Hematopoietic multipotent progenitor cell treated with erythropoietin and hydrocortisone succinate and interleukin-3 and kit ligand, for 15 days (in vitro differentiated cells): ENCODE data around the gene SUPT6H.
A peak's percentile ranks its signal among the peaks of the same experiment; 100 is the strongest.

Source experiments
- DNase-seq: peaks from one replicate; pipeline ENCODE4 v3.0.0-alpha.2; 2015; ENCODE audit warnings: low spot score

Gene SUPT6H

DNA sequence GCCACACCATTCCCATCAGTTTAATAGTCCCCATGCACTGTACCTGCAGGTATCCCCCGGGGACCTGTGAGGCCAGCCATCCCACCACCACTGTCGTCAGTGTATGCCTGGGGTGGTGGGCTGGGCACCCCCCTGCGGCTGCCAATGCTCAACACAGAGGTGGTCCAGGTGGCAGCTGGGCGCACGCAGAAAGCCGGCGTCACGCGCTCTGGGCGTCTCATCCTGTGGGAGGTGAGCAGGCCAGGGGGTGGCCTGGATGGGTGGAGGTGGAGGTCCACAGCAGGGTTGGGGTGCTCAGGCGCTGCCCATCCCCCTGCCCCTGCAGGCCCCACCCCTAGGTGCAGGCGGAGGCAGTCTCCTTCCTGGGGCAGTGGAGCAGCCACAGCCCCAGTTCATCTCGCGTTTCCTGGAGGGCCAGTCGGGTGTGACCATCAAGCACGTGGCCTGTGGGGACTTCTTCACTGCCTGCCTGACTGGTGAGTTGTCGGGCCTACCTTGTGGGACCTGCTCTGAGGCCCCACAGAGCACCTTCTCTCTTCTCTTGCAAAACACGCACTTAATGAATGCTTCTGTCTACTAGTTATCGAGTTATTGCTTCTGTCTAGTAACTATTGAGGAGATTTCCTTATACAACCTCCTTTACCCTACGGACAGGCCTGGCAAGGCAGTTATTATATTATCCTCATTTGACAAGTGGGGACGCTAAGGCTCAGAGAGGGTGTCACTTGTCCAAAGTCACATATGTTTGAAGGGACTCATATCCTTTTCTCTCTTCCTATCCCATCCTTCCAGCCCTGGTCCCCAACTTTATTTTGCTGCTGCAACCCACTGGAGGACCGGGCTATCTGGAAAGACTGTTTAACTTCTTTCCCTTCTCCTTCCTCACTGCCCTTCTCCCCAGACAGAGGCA lies 76.0 kb downstream of the SUPT6H start:
- DNase-seq: no peak

DNA sequence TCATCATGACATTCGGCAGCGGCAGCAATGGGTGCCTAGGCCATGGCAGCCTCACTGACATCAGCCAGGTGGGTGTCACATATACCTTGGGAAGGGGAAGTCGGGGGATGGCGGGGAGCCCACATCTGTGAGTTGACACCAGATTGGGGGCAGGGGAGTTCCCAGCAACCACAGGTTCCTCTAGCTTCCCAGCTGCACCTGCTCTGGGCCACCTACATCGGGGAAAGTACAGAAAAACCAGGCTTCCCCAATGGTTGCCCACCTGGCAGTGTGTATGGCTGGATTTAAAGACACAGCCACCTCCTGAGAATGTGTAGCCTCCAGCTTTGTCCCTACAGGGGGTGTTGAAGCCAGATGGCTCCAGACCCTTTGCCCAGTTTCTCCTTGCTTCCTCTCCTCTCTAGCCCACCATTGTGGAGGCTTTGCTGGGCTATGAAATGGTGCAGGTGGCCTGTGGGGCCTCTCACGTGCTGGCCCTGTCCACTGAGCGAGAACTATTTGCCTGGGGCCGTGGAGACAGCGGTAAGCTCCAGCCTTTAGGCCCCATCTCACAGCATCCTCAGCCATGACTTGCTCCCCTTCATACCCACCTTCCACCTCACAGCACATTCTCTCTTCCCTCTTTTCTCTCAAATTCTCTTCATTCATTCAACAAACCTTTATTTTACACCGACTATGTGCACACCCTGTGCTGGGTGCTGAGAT lies 76.8 kb downstream of the SUPT6H start:
- DNase-seq: no peak

DNA sequence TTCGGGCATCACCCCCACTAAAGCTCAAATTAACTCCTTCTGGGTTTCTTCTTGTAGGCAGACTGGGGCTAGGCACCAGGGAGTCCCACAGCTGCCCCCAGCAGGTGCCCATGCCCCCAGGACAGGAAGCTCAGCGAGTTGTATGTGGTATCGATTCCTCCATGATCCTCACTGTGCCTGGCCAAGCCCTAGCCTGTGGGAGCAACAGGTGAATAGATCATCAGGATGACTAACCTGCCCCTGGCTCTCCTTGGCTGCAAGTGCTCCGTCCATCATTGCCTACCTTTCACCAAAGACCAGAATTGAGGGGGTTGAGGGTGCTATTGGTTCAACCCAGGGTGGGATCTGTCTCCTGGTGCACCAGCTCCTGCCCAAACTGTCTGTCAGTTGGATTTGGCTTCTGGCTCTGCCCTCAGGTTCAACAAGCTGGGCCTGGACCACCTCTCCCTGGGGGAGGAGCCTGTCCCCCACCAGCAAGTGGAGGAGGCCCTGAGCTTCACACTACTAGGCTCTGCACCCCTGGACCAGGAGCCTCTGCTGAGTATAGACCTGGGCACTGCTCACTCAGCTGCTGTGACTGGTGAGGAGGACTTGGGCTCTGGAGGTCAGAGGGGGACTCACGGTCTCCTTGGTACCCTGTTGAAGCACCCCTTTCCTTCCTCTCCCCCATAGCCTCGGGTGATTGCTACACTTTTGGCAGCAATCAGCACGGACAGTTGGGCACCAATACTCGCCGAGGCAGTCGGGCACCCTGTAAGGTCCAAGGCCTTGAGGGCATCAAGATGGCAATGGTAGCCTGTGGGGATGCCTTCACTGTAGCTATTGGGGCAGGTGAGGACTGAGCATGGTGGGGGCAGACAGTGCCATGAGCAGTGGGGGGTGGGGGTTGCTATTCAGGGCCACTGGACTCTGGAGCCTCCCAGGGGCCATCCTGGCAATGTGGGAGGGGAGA lies 78.7 kb downstream of the SUPT6H start:
- DNase-seq: no peak

DNA sequence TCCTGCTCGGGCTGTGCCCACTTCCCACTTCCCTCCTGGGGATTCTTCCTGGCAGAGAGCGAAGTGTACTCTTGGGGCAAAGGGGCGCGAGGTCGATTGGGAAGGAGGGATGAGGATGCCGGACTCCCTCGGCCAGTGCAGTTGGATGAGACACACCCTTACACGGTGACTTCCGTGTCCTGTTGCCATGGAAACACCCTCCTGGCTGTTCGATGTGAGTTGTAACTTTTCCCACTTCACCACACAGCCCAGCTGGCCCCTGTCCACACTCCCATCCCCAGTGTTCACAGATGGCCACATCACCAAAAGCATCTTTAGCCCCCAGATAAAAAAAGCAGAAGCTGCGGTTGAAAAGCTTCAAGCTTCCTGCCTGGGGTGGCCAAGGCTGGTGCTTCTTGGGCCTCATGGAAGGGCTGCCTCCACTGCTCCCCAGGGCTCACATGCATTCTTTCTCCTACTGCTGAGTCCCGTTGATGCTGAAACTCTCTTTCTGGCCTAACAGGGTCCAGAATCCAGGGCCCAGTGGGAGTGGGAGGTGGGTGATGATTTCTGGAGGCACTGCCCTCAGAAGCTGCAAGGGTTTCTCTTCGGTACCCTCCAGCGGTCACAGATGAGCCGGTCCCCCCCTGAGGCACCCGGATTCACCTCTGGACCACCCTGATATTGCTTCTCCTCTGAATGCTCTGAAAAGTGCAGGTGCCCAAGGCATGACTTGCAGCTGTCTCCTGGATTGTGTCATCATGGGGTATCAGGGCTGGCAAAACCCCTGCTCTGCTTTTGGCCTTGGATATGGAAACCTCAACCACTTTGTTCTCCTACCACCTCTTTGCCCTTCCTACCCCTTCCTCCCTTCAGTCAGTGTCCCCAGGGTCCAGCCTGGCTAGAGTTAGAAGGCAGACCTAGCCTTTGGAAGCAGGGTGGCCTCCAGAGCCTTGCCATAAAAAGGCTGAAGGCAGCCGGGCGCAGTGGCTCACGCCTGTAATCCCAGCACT lies 79.6 kb downstream of the SUPT6H start:
- no peak for DNase-seq

DNA sequence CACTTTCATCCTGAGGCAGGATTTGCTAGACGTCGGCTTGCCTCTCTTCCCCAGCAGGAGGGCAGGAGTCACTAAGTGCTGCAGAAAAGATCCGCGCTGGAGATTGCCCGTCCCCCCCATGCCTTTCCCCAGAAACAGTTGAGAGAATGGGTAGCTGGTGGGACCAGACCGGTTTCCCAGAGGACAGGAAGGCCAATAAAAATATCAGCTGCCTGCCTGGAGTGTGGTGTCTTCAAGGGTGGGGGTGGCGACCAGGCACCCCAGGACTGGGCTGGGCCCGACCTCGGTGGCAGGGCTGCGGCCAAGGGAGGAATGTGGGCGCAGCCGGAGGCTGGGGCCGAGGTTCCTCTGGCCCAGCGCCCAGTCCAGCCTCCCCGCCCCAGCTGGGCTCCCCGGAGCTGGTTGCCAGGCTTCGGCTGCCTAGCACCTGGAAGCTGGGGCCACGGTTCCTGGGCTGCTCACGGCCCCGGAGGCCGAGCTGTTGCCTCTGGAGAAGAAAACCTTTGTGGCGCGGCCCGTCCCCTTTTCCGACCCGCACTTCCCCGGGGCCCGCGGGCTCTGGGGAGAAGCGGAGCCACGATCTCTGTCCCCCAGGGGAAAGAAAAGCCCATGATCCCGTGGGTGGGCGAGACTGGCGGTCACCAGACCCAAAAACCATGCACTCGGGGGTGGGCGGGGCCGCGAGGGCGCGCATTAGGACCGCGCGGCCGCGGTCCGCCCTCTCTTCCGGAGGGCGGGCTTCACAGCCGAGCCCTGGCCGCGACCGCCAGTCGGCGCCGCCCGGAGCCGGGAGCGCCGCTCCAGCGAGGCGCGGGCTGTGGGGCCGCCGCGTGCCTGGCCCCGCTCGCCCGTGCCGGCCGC lies 81.5 kb downstream of the SUPT6H start, which contains the start of gene TRAF4:
TRAF4 (plus strand) TSS at position 769 of the 861 bp plus-strand sequence. CDS start 102 bp downstream, outside the sequence.
- peak; percentile 81 for DNase-seq

DNA sequence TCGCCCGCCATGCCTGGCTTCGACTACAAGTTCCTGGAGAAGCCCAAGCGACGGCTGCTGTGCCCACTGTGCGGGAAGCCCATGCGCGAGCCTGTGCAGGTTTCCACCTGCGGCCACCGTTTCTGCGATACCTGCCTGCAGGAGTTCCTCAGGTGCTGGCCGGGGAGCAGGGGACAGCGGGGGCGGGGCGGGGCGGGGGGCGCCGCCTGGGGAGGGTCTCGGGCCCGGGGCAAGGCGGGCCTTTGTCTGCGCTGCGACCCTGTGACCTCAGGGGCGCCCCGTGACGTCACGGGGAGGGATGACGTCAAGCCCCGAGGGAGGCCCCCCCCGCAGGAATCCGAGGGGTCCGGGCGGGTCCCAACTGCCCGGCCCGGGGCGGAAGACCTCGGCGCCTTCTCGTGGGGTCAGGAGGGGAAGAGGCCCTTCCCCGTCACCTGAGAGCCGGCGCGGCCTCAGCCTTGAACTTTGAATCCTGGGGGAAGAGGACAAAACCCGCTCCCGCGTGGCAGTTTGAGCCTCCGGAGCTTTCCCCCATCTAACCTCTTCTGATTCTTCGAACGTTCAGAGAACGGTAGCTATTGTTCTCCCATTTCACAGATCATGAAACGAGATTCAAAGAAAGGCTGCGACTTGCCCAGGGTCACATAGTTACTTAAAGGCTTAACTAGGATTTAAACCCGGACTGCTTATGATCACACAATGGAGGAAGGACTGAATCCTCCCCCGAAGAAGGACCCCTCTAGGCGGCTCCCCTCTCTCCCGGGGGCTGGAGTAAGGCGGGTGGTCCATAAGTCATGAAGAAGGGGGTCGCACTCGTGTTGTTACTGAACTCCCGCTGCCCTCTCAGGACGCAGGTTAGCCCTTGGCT lies 82.3 kb downstream of the SUPT6H start:
- DNase-seq: peak; percentile 24

DNA sequence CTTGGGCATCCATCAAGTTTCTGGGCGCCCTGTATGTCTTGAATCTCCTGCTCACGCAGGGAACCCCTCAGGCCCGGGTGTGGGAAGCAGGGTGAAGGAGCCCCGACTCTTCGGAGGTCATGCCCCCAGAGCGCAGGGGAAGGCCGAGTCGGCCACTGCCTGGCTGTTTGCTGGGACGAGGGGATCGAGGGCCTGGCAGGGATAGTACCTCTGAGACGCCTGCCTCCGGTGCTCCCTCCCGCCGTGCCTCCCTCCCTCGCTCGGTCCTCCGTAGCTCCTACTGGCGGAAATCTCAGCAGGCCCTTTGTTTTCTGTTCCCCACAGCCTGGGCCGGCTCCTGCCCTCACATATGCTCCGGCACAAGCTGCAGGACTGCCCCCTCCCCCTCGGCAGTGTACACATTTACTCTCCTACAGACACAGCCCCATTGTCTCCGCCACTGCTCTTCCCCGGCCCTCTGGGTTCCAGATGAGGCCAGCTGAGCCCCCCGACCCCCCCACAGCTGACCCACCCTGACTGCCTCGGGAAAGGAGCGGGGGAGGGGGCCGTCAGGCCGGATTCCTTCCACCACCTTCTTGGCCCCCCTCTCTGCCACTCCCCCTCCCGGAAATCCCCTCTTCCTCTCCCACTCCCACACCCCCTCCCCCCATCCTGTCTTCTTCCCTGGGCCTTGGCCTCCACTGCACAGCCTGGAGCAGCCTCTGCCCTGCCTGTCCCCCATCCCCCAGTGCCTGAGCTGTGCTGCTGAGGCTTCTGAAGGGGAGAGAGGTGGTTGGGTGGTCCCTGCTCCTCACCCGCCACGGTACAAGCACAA lies 83.2 kb downstream of the SUPT6H start:
- no peak for DNase-seq

DNA sequence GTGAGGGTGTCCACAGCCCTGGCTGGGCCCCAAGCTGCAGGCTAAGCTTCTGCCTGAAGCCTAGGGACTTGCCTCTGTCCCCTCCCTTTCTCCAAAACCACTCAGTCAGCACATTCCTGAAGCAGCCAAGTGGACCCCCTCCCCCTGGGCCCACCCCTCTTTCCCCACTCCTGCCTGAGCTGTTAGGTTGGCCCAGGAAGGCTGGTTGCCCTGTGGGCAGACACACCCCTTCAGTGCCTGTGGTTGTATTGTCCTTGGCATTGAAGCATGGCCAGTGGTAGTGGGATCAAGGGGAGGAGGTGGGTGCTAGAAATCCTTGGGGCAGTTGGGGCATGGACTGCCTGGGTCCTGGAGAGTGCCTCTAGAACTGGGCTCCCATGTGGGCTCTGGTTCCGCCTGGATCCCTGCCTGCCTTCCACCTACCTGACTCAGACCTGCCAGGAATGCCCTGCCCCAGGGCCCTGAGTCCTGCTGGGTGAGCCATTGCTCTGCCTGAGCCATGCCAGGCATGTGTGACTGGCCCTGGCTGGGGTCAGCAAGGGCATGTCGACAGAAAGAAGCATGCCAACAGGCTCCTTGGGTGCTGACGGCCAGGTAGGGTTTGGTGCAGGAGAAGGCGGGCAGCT lies 83.9 kb downstream of the SUPT6H start:
- no peak for DNase-seq

DNA sequence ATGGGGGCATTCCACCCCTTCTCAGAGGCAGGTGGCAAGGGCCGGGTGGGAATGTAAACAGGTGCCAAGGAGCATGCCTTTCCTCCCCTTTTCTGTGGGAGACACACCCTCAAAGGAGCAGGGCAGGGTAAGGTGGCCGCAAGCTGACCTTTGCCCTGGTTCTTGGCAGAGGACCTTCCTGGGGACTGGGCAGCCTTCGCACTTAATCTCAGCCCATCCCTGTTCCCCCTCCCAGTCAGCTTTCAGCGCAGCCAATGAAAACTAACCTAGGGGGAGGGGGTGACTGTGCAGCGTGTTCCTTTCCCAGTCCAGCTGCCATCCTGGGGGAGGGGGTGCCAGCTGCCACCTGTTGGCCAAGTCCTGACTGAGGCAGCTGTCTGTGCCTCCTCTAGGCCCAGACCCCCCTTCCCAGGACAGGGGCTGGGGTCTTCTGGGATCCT lies 84.6 kb downstream of the SUPT6H start:
- no peak for DNase-seq

DNA sequence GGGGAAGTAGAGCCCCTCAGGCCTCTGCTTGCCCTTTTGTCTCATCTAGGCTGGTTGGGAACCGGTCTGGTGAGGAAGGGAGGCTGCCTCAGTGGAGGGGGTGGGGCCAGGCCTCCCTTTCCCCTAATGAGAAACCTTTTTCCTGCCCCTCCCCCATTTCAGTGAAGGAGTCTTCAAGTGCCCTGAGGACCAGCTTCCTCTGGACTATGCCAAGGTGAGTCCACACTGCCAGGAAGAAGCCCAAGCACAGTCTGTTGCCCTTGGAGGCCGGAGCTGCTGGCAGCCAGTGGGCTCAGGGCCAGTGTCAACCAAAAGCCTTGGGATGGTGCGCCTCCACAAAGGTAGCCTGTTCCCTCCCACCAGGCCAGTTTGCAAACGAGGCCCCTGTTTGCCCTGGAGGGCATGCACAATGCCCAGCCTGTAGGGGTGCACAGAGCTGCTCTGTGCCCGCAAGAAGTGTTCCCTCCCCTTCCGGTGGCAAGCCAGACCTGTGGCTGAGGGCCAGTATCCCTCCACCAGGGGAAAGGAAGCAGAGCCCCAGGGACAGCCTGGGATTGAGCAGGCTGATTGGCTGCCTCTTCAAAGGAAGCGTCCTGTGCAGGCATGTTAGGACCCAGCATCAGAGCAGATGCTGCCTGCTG lies 85.2 kb downstream of the SUPT6H start:
- DNase-seq: no peak

DNA sequence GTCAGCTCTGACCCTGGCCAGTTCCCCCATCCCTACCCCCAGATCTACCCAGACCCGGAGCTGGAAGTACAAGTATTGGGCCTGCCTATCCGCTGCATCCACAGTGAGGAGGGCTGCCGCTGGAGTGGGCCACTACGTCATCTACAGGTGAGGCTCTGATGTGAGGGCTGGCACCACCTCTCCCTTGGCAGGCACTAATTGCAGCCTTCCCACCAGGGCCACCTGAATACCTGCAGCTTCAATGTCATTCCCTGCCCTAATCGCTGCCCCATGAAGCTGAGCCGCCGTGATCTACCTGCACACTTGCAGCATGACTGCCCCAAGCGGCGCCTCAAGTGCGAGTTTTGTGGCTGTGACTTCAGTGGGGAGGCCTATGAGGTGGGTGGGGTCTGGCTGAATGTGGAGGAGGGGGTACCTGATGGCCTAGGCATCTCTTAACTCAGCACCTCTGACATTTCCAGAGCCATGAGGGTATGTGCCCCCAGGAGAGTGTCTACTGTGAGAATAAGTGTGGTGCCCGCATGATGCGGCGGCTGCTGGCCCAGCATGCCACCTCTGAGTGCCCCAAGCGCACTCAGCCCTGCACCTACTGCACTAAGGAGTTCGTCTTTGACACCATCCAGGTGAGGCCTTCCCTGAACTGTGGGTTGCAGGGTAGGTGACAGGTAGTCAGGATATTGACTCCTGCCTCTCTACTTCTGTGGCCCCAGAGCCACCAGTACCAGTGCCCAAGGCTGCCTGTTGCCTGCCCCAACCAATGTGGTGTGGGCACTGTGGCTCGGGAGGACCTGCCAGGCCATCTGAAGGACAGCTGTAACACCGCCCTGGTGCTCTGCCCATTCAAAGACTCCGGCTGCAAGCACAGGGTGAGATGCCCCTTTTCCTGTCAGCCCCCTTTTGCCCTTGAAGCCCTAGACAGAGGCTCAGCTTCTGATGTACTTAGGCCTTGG lies 86.1 kb downstream of the SUPT6H start:
- DNase-seq: no peak

DNA sequence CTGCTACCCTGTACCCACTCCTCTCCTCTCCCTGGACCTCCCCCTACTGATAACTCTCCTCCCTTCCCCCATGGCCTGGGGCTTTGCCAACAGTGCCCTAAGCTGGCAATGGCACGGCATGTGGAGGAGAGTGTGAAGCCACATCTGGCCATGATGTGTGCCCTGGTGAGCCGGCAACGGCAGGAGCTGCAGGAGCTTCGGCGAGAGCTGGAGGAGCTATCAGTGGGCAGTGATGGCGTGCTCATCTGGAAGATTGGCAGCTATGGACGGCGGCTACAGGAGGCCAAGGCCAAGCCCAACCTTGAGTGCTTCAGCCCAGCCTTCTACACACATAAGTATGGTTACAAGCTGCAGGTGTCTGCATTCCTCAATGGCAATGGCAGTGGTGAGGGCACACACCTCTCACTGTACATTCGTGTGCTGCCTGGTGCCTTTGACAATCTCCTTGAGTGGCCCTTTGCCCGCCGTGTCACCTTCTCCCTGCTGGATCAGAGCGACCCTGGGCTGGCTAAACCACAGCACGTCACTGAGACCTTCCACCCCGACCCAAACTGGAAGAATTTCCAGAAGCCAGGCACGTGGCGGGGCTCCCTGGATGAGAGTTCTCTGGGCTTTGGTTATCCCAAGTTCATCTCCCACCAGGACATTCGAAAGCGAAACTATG lies 87.0 kb downstream of the SUPT6H start:
- DNase-seq: no peak

DNA sequence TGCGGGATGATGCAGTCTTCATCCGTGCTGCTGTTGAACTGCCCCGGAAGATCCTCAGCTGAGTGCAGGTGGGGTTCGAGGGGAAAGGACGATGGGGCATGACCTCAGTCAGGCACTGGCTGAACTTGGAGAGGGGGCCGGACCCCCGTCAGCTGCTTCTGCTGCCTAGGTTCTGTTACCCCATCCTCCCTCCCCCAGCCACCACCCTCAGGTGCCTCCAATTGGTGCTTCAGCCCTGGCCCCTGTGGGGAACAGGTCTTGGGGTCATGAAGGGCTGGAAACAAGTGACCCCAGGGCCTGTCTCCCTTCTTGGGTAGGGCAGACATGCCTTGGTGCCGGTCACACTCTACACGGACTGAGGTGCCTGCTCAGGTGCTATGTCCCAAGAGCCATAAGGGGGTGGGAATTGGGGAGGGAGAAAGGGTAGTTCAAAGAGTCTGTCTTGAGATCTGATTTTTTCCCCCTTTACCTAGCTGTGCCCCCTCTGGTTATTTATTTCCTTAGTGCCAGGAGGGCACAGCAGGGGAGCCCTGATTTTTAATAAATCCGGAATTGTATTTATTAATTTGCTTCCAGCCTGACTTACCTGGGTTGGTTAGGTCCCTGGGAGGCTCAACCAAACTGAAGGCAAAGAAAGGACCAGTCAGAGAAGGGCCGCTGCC lies 87.6 kb downstream of the SUPT6H start:
- DNase-seq: no peak

DNA sequence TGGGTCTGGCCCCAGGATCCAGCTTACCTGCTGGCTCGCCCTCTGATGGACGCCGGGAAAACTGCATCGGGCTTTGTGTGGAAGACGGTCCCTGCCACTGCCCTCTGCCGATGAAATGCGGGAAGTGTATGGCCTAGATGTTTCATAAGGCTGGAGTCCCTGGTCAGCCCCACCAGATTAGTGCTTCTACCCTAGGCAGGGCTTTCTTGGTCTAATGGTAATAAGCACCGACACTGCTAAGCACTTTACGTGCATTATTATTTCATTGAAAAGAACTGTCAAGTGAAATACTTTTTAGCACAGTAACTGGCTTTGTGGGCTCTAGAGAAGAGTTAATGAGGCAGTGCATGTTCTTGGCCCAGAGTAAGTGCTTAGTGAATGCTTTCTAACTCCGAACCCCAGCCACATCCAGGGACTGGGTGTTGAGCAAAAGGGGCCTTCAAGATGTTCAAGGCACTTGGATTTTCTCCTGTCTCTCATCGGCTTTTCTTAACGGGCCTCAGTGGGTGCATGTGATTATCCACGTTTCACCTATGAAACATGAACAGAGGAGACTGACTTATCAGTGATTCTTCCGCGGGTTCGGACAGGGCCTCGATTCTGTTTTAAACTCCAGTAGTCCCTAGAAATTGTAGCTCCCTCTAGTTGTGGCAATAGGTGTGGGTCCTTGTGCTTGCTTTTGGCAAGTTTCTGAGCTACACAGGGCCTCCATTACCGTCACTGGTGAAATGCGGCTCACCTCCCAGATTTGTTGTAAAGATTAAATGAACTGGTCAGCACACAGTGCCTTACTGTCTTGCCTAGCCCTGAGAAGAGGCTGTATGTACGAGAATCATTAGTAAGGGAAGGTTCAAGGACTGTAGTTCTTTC lies 88.4 kb downstream of the SUPT6H start:
- peak; percentile 93 for DNase-seq
